ENCODE measurements around the gene FGFR3.
A peak's percentile ranks its signal among the peaks of the same experiment; 100 is the strongest.

Gene FGFR3

DNA sequence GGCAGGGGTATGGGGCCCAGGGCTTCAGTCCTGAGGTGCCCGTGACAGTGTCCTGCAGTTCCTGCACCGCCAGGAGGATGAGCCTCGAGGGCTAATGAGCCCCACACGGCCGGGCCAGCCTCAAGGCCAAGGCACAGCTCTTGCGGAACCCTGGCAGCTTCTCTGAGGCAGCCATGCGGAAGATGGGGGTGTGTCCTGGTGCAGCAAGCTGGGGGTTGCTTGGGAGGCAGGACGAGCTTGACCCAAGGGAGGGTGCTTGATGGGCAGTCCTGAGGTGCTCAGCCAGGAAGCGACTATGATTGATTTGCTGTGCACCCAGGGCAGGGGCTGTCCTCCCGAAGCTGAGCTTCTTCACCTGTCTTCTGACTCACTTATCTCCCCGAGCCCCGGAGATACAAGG is 9.1 kb upstream of the FGFR3 start:
- H3K4me3 ChIP-seq: no peak overlapping the region

GRCh38 chr4:1784395-1784788 is 8.7 kb upstream of the FGFR3 start:
- Histone ChIP-seq H3K4me3 (no peak overlapping the region), H3K27ac (peak overlapping the region in 17 of 21 experiments; percentile 9 to 88 (median 61))

More for the DNA sequence above, 9.1 kb upstream of the FGFR3 start:
- H3K27ac ChIP-seq: peak overlapping the region in 12 of 21 experiments; percentile 26 to 88 (median 70)

DNA sequence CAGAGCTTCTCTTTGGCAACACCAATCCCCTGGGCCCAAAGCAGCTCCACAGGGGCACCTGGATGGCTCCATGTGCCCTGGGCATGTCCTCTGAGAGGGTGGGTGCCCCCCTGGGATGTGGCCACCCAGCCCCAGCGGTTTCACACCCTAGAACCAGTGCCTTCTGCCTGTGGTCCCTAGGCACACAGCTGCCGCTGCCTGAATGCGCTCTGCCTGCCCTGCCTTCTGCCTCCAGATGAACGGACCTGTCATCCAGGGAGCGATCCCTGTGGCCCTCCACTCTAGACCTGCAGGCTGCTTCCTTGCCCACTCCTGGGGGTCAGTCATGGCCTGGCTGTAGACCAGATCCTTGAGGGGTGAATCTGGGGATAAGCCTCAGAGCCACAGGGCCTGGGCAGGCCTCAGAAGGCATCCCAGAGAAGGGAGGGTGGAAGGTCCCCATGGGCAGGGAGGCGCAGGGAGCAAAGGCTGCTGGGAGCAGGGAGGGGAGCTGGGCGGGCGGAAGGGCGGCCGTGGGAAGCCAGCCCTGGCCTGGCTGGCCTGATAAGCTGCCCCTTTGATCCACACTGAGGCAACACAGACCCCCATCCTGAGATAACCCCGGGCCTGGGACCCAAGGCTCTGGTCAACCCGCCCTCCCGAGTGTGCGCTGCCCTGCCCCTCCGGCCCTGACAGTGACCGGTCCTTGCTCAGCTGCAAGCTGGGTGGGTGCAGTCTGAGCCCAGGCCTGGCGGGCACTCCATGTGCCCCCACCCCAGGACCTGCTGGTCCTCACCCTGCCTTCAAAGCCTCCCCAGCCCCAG is 8.1 kb upstream of the FGFR3 start:
- H3K4me3 ChIP-seq: no peak overlapping the region
- peak overlapping the region in 18 of 21 experiments; percentile 9 to 88 (median 64) for H3K27ac ChIP-seq

GRCh38 chr4:1785592-1785991 is 7.5 kb upstream of the FGFR3 start:
- H3K27ac ChIP-seq: peak overlapping the region in 14 of 21 experiments; percentile 9 to 88 (median 68)
- no peak overlapping the region for H3K4me3 ChIP-seq

DNA sequence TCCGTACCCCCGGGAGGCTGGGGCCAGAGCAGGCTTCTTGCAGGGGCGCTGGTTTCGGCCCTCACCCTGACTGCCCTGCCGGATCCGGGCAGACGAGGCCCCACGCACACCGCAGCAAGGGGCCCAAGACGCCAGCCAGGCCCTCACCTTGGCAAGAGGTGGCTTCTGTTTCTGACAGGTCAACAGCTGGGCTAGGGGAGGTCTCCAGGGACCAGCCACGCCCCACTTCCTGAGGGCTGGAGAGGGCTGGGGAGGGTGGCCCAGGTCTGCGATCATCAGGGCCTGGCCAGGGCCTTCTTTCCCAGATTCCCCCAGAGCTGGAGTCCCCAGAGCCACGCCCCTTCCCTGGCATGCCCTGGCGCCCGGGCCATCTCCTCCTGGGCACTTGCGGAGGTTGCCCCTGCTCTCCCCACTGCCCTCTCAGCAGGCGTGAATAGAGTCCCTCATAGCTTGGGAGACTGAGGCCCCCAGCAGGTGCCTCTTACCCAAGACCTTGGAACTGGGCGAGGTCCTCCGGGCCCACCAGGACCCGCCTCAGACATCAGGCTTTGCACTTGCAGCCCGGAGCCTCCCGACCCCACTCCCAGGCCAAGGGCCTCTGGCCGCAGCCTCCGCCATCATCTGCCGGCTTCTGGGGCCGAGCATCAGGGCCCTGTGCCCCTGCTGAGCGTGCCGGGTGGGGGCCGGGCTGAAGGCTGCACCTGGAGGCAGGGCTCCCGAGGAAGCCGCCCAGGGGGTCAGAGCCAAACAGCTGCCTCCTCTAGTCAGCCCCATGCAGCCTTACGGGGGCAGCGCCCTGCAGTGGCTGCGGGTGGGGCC is 6.3 kb upstream of the FGFR3 start:
- H3K27ac ChIP-seq: peak overlapping the region in 6 of 21 experiments; percentile 25 to 88 (median 70)
- no peak overlapping the region for H3K4me3 ChIP-seq

DNA sequence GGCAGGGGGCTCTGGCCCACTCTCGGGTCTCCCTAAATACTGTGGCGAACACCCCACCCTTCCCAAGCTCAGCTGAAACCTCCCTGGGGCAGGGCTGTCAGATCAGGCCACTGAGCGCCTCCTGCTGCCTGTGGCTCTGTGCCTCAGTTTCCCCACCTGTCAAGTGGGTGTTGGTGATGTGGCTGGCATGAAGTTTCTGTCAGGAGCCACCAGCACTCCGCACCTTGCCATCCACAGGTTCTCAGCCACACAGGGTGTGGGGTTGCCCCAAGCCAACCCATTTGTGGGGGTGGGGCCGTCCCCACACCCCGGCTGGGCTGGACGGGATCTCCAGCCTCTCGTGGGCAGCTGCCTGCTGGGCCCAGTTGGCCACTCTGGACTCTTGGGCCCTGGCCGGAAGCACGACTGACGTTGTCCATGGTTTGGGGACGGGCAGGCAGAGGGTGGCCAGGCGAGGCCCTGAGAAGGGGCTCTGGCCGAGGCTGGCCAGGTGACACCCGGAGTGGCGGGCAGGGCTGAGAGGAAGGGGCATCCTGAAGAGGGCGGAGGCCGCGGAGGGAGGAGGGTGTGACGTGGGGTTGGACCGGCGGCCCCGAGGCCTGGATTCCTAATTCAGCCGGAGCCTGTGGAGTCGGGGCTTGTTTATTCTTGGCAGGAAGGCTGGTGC is 5.5 kb upstream of the FGFR3 start:
- Histone ChIP-seq H3K27ac (peak overlapping the region in 10 of 21 experiments; percentile 4 to 88 (median 60)), H3K4me3 (no peak overlapping the region)

- Histone ChIP-seq H3K27ac (peak overlapping the region in 11 of 21 experiments; percentile 1 to 75 (median 61)), H3K4me3 (no peak overlapping the region)
Observed at GRCh38 chr4:1788254-1788973, 4.7 kb upstream of the FGFR3 start.

- no peak overlapping the region for H3K4me3 ChIP-seq
- H3K27ac ChIP-seq: peak overlapping the region in 12 of 21 experiments; percentile 8 to 75 (median 56)
Observed at GRCh38 chr4:1789552-1789951, 3.5 kb upstream of the FGFR3 start.

GRCh38 chr4:1790005-1790404 is 3.1 kb upstream of the FGFR3 start:
- no peak overlapping the region for H3K4me3 ChIP-seq
- peak overlapping the region in 8 of 21 experiments; percentile 10 to 75 (median 56) for H3K27ac ChIP-seq

- H3K27ac ChIP-seq: peak overlapping the region in 2 of 21 experiments; percentile 16 to 38
- H3K4me3 ChIP-seq: no peak overlapping the region
Observed at GRCh38 chr4:1792158-1792831, 798 bp upstream of the FGFR3 start.

GRCh38 chr4:1793496-1793840 is 375 bp downstream of the FGFR3 start:
- H3K4me3 ChIP-seq: peak overlapping the region; percentile 42 to 64 (median 60)

GRCh38 chr4:1793940-1794808 is 1.1 kb downstream of the FGFR3 start:
- Histone ChIP-seq H3K4me3 (peak overlapping the region; percentile 42 to 64 (median 60)), H3K27ac (peak overlapping the region in 18 of 21 experiments; percentile 22 to 90 (median 66))

More at GRCh38 chr4:1793496-1793840, 375 bp downstream of the FGFR3 start:
- peak overlapping the region in 9 of 21 experiments; percentile 51 to 90 (median 69) for H3K27ac ChIP-seq

DNA sequence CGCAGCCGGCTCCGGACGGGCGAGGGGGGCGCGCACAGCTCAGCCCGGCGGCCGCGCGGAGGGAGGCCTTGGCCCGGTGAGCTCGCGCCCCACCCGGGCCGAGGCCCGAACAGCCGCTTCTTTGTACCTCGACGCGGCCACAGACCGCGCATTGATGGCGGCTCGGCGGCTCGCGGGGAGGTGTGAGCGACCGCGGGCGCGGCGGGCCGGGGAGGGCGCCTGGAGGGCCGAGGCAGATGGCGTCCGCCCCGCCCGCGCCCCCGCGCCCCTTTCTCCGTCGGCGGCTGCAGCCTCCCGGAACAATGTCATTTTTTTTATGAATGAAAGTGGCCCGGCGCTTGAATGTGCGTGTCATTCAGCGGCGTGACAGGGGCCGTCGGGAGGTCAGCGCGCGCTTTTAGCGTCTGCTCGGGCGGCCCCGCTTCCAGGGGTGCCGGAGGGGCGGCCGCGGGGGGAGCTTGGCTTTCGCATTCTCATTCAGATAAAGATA is 1.8 kb downstream of the FGFR3 start:
- peak overlapping the region in 13 of 21 experiments; percentile 49 to 90 (median 69) for H3K27ac ChIP-seq
- peak overlapping the region; percentile 42 to 64 (median 60) for H3K4me3 ChIP-seq

DNA sequence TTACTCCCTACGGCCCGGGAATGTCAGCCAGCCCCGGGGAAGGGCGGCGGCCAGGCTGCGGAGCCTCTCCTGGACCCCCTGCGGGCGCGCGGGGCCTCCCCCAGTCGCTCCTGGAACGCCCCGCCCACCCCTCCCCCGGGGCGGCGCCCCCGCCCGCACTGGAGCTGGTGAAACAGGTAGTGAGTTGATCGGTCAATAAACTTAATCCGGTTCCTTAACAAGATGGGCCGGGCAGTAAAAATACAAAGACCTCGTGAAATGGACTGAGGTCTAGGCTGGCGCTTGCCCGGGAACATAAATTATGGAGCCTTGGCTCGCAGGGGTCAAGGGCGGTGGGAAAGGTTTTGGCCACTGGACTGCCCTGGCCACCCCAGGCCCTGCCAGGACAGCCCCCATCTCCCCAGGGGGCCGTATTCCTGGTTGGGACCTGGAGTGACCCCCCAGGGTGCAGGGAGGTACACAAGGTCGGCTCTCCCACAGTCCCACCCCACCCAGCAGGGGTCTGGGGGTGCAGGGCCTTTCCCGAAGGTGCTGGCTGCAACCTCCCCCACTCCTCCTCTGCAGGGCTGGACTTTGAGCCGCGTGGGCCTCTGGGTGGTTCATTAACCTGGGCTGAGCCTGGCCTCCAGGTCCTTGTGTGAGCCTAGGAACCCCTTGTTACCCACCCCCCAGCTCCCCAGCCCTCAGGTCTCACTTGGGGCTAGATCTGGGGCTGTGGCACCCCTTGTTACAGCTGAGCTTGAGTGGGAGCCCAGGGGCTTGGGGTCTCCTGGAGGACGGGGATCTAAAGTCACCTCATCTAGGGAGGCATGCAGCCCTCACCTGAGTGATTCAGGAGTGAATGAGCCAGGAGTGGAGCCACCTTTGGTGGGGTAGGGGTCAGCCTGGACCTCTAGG is 2.5 kb downstream of the FGFR3 start:
- H3K4me3 ChIP-seq: peak overlapping the region; percentile 42 to 64 (median 60)
- H3K27ac ChIP-seq: peak overlapping the region in 9 of 21 experiments; percentile 59 to 90 (median 74)

DNA sequence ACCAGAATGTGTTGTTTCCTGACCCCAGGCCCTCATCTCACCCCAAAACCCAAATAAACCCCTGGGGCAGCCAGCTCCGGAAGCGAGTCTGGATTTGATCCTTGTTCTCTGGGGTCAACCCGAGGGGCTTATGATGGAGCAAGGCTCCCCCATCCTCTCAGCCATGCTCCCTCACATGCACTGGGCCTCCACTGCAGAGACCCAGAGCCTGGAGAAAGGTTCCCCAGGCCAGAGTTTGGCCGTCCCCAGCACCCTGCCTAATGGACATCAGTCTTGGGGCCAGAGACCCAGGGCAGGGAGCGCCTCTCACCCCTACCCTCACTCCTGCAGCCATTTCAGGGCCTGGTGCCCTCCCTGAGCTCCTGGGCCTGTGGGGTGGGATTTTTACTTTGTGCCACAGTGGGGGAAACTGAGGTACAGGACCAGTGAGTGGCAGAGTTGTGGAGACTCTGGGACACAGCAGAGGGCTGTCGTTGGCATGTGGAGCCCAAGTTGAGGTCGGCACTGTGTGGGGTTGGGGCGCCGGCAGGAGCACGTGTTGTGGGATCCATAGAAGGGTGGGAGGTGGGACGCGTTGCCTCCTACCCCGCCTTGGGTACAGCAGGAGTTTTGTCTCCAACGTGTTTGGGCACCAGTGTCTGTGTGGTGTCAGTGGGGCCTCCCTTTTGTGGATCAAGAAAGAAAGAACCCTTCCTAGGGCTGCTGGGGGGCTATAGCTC is 3.6 kb downstream of the FGFR3 start:
- peak overlapping the region in 1 of 21 experiments; percentile 90 for H3K27ac ChIP-seq
- H3K4me3 ChIP-seq: peak overlapping the region in 4 of 7 experiments; percentile 42 to 62 (median 60)

All from skin epidermis (tissue), 12 donors.